ENCODE results near the gene USP38.
A peak's percentile ranks its signal among the peaks of the same experiment; 100 is the strongest.

Gene USP38

DNA sequence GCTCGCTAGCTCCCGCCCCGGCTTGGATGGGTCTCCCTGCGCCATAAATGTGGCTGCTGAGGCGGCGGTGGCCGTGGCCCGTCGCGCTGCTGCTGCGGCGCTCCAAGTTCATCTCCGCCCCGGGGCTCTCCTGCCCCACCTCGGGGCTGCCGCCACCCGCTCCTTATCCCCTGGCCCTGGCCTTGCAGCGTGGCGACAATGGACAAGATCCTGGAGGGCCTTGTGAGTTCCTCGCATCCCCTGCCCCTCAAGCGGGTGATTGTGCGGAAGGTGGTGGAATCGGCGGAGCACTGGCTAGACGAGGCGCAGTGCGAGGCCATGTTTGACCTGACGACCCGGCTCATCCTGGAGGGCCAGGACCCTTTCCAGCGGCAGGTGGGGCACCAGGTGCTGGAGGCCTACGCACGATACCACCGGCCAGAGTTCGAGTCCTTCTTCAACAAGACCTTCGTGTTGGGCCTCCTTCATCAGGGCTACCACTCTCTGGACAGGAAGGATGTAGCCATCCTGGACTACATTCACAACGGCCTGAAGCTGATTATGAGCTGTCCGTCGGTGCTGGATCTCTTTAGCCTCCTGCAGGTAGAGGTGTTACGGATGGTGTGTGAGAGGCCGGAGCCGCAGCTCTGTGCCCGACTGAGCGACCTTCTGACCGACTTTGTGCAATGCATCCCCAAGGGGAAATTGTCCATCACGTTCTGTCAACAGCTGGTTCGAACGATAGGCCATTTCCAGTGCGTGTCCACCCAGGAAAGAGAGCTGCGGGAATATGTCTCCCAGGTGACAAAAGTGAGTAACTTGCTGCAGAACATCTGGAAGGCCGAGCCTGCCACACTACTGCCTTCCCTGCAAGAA is 763 bp downstream of the USP38 start:
- H3K36me3 ChIP-seq (ENCODE audit: insufficient read depth, low read length): peaks cover 16% of the 10 kb centered on the region
- no peaks in the 10 kb centered on the region for H3K27me3 ChIP-seq (ENCODE audit: control insufficient read depth, insufficient read depth, low read length)
- H3K9me3 ChIP-seq (replicated peaks; ENCODE audit: low read length): no peaks in the 10 kb centered on the region
- H3K4me2 ChIP-seq (ENCODE audit: low read length): peak overlapping the region; percentile 96
- peak overlapping the region; percentile 90 for H3K4me3 ChIP-seq (ENCODE audit: low read length)
- H3K4me1 ChIP-seq (ENCODE audit: control insufficient read depth, insufficient read depth, low read length): peaks cover 27% of the 10 kb centered on the region
- peak overlapping the region; percentile 89 for H3K9ac ChIP-seq (ENCODE audit: low read depth, low read length)

DNA sequence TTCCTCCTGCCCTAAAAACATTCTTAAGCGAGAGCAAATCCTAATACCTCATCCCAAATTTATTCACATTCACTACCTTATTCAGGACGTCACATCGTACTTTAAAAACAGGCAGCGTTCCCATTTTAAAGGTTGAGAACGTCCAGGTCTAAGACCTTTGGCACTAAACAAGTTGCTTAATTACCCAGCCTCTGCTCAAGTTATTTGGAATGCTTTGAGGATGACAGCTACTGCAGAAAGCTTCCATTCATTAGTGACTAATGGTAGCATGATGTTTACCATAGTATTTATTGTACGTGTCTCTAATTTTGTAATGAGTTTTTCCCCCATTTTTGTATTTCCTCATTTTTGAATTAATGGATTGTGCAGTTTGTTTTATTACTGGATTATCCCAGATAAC is 1.5 kb downstream of the USP38 start:
- Histone ChIP-seq H3K36me3 (ENCODE audit: insufficient read depth, low read length) (peaks cover 23% of the 10 kb centered on the region), H3K4me3 (ENCODE audit: low read length) (peak overlapping the region; percentile 90), H3K27me3 (ENCODE audit: control insufficient read depth, insufficient read depth, low read length) (no peaks in the 10 kb centered on the region), H3K4me1 (ENCODE audit: control insufficient read depth, insufficient read depth, low read length) (peaks cover 27% of the 10 kb centered on the region), H3K9me3 (replicated peaks; ENCODE audit: low read length) (no peaks in the 10 kb centered on the region), H3K9ac (ENCODE audit: low read depth, low read length) (peak overlapping the region; percentile 89), H3K4me2 (ENCODE audit: low read length) (peak overlapping the region; percentile 96)

DNA sequence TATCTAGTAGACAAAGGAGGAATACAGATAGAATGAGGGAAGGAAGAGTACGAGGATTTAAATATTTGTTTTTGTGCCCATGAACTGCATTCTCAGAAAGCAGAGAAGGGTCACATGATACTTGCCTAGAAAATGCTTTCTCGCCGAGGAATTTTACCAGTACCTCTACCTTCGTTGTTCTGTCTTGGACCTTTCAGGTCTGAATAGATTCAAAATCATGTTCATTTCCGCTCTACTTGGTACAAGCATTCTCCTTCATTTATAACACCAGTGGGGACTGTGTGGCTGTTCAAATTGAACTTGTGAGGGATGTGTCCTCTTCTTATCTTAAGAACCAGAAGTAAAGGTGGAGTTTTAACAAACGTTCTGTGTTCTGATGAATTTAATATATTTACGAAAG is 1.9 kb downstream of the USP38 start:
- Histone ChIP-seq H3K27me3 (ENCODE audit: control insufficient read depth, insufficient read depth, low read length) (no peaks in the 10 kb centered on the region), H3K9me3 (replicated peaks; ENCODE audit: low read length) (no peaks in the 10 kb centered on the region), H3K36me3 (ENCODE audit: insufficient read depth, low read length) (peaks cover 23% of the 10 kb centered on the region), H3K9ac (ENCODE audit: low read depth, low read length) (peak overlapping the region; percentile 89), H3K4me2 (ENCODE audit: low read length) (peak overlapping the region; percentile 96), H3K4me1 (ENCODE audit: control insufficient read depth, insufficient read depth, low read length) (peaks cover 27% of the 10 kb centered on the region), H3K4me3 (ENCODE audit: low read length) (peak overlapping the region; percentile 90)

DNA sequence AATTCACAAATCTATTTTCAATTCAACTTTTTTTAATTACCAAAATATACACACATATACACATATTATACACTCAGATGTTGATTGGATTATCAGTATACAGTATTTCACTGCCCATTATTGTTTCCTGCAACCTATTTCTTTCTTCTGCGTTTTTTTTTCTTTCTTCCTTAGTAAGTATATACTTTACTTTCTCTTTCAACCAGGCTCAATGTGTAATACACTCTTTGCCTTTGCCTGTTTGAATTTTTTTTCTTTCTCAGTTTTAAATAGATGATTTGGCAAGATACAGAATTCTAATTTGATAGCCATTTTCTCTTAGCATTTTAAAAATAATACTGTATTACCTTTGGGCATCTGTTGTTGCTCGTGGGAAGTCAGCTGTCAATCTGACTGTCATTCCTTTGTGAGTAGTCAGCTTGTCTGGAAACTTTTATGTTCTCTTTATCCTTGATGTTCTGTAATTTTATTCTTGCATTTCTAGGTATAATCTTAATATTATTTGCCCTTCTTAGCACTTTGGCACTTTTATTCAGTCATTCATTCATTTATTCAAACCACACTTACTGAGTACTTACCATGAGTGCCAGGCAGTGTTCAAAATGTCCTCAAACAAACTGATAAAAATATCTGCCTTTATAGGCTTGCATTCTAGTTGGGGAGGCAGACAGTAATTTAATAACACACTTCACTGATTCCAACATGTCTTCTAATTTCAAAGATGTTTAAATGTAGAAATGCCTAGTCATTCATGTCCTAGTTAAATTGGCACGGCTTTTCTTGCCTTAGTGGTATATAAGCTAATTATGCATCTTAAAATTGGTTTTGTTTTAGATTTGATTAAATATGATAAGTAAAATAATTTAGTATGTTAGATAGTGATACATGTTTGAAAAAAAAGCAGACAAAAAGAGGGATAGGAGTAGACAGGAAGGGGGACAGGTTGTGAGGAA is 3.7 kb downstream of the USP38 start:
- Histone ChIP-seq H3K4me2 (ENCODE audit: low read length) (peak overlapping the region; percentile 96), H3K9me3 (replicated peaks; ENCODE audit: low read length) (no peaks in the 10 kb centered on the region), H3K4me3 (ENCODE audit: low read length) (peak overlapping the region; percentile 90), H3K36me3 (ENCODE audit: insufficient read depth, low read length) (peaks cover 36% of the 10 kb centered on the region), H3K9ac (ENCODE audit: low read depth, low read length) (peak overlapping the region; percentile 89), H3K27me3 (ENCODE audit: control insufficient read depth, insufficient read depth, low read length) (no peaks in the 10 kb centered on the region), H3K4me1 (ENCODE audit: control insufficient read depth, insufficient read depth, low read length) (peaks cover 18% of the 10 kb centered on the region)

DNA sequence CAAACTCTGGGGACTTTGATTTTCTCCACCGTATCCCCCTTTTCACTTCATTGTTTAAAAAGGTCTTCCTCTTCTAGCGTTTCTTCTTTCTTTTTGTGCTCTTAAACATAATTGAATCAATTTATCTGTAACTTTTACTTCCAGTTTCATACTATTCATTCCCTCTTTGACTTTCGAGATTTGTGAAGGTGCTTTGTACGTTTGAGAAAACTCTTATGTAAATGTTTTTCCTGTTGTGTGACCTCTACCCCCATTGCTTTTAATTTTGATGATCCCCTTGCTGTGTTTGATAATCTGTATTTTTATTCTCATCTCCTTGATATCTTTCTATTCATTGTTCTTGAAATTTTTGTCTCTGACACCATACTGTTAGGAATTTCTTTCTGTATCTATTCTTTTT is 4.8 kb downstream of the USP38 start:
- H3K4me2 ChIP-seq (ENCODE audit: low read length): peak overlapping the region; percentile 96
- no peak overlapping the region for H3K9ac ChIP-seq (ENCODE audit: low read depth, low read length)
- H3K4me3 ChIP-seq (ENCODE audit: low read length): no peak overlapping the region
- H3K4me1 ChIP-seq (ENCODE audit: control insufficient read depth, insufficient read depth, low read length): peaks cover 12% of the 10 kb centered on the region
- H3K9me3 ChIP-seq (replicated peaks; ENCODE audit: low read length): no peaks in the 10 kb centered on the region
- H3K27me3 ChIP-seq (ENCODE audit: control insufficient read depth, insufficient read depth, low read length): no peaks in the 10 kb centered on the region
- peaks cover 42% of the 10 kb centered on the region for H3K36me3 ChIP-seq (ENCODE audit: insufficient read depth, low read length)

DNA sequence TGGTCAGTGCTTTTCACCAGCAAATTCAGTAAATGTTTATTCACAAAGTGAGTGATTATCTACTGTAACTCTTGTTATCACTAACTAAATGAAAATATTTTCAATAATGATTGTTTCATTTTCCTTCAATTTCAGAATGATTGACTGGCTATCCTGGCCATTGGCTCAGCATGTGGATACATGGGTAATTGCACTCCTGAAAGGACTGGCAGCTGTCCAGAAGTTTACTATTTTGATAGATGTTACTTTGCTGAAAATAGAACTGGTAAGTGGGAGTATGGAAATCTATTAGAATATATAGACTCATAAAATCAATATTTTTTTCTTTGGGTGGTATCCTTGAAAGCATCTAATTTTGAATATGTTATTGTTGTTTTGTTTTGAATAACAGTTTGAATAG is 10.9 kb downstream of the USP38 start:
- peaks cover 71% of the 10 kb centered on the region for H3K36me3 ChIP-seq (ENCODE audit: insufficient read depth, low read length)

DNA sequence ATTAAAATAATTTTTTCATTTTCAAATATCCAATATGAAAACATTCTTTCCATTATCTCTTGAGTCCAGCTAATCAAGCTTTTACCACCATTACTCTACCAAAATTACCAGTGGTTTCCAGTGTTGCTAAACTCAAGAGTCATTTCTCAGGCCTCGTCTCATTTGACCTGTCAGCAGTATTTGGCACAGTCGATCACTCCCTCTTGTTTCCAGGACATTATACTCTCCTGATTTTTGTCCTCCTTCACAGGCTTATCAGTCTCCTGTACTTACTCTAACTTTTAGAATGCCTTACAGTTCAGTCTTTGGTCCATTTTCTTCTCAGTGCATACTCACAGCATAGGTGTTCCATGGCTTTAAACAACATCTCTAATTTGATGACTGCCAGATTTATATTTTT is 11.6 kb downstream of the USP38 start:
- peaks cover 73% of the 10 kb centered on the region for H3K36me3 ChIP-seq (ENCODE audit: insufficient read depth, low read length)

More for the DNA sequence above, 10.9 kb downstream of the USP38 start:
- no peaks in the 10 kb centered on the region for H3K27me3 ChIP-seq (ENCODE audit: control insufficient read depth, insufficient read depth, low read length)
- no peak overlapping the region for H3K9ac ChIP-seq (ENCODE audit: low read depth, low read length)
- no peaks in the 10 kb centered on the region for H3K9me3 ChIP-seq (replicated peaks; ENCODE audit: low read length)
- no peak overlapping the region for H3K4me2 ChIP-seq (ENCODE audit: low read length)
- H3K4me1 ChIP-seq (ENCODE audit: control insufficient read depth, insufficient read depth, low read length): no peaks in the 10 kb centered on the region
- no peak overlapping the region for H3K4me3 ChIP-seq (ENCODE audit: low read length)

DNA sequence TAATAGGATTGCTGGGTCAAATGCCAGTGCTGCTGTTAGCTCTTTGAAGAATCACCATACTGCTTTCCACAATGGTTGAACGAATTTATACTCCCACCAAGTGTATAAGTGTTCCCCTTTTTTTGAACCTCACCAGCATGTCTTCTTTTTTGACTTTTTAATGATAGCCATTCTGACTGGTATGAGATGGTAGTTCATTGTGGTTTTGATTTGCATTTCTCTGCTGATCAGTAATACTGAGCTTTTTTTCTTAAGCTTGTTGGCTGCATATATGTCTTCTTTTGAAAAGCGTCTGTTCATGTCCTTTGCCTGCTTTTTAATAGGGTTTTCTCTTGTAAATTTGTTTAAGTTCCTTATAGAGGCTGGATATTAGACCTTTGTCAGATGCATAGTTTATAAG is 14.8 kb downstream of the USP38 start:
- H3K9me3 ChIP-seq (replicated peaks; ENCODE audit: low read length): no peaks in the 10 kb centered on the region
- peaks cover 68% of the 10 kb centered on the region for H3K36me3 ChIP-seq (ENCODE audit: insufficient read depth, low read length)
- H3K9ac ChIP-seq (ENCODE audit: low read depth, low read length): no peak overlapping the region
- H3K4me1 ChIP-seq (ENCODE audit: control insufficient read depth, insufficient read depth, low read length): no peaks in the 10 kb centered on the region
- no peaks in the 10 kb centered on the region for H3K27me3 ChIP-seq (ENCODE audit: control insufficient read depth, insufficient read depth, low read length)
- no peak overlapping the region for H3K4me3 ChIP-seq (ENCODE audit: low read length)
- no peak overlapping the region for H3K4me2 ChIP-seq (ENCODE audit: low read length)

More for the DNA sequence above, 11.6 kb downstream of the USP38 start:
- H3K4me3 ChIP-seq (ENCODE audit: low read length): no peak overlapping the region
- no peaks in the 10 kb centered on the region for H3K9me3 ChIP-seq (replicated peaks; ENCODE audit: low read length)
- H3K27me3 ChIP-seq (ENCODE audit: control insufficient read depth, insufficient read depth, low read length): no peaks in the 10 kb centered on the region
- no peak overlapping the region for H3K4me2 ChIP-seq (ENCODE audit: low read length)
- no peaks in the 10 kb centered on the region for H3K4me1 ChIP-seq (ENCODE audit: control insufficient read depth, insufficient read depth, low read length)
- no peak overlapping the region for H3K9ac ChIP-seq (ENCODE audit: low read depth, low read length)

DNA sequence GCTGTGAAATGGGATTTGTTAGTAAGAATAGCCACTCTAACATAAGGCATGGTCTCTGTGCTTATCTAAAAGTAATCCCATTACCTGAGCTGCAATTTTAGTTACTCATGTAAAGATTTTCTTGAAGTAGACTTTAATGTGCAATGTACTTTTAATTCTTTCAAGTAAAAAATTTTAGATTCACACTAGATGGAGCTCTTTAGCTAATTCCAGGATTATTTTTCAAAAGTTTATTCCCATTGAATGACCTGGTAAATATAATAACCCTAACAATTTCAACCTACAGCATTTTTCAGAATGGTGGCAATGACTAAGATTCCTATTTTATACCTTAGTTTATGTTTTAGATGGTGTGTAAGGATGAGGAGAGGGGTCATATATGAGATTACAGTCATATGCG is 18.1 kb downstream of the USP38 start:
- Histone ChIP-seq H3K9ac (ENCODE audit: low read depth, low read length) (no peak overlapping the region), H3K27me3 (ENCODE audit: control insufficient read depth, insufficient read depth, low read length) (no peaks in the 10 kb centered on the region), H3K4me1 (ENCODE audit: control insufficient read depth, insufficient read depth, low read length) (no peaks in the 10 kb centered on the region), H3K4me2 (ENCODE audit: low read length) (no peak overlapping the region), H3K4me3 (ENCODE audit: low read length) (no peak overlapping the region), H3K9me3 (replicated peaks; ENCODE audit: low read length) (no peaks in the 10 kb centered on the region), H3K36me3 (ENCODE audit: insufficient read depth, low read length) (peaks cover 69% of the 10 kb centered on the region)

DNA sequence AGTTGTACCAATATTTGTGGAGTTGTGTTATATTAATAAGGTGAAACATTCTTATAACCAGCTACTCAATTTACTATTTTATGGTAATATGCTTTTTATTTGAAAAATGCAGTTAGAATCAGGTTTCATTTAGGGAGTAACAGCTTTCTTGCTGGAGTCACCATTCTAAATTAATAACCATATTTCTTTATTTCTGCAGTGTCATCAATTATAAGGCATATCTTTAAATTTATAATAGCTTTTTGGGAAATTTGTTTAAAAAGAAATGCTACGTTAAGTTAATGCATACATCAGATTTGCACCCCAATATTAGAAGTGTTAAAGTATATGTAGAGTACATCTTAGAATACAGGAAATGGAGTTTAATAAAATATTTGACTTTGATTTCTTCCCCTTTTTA is 18.9 kb downstream of the USP38 start:
- Histone ChIP-seq H3K36me3 (ENCODE audit: insufficient read depth, low read length) (peaks cover 61% of the 10 kb centered on the region), H3K4me3 (ENCODE audit: low read length) (no peak overlapping the region), H3K9me3 (replicated peaks; ENCODE audit: low read length) (no peaks in the 10 kb centered on the region), H3K9ac (ENCODE audit: low read depth, low read length) (no peak overlapping the region), H3K4me2 (ENCODE audit: low read length) (no peak overlapping the region), H3K4me1 (ENCODE audit: control insufficient read depth, insufficient read depth, low read length) (no peaks in the 10 kb centered on the region), H3K27me3 (ENCODE audit: control insufficient read depth, insufficient read depth, low read length) (no peaks in the 10 kb centered on the region)

DNA sequence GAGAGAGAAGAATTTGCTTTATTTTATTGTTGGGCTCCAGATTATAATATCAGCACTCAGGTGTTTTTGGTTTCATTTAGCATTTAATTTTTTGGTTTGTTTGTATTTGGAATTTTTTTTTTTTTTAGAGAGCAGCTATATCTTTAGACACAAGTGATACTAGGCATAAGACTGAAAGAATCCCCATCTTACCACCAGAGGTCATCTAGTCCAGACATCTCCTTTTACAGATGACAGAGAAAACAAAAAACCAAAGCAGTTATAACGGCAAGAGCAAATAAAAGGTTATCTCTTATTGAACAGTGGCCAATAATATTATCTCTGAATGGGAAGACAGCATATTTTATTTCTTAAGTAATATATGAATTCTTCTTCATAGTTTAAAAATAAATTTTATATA is 22.8 kb downstream of the USP38 start:
- Histone ChIP-seq H3K4me1 (ENCODE audit: control insufficient read depth, insufficient read depth, low read length) (no peaks in the 10 kb centered on the region), H3K9me3 (replicated peaks; ENCODE audit: low read length) (no peaks in the 10 kb centered on the region), H3K36me3 (ENCODE audit: insufficient read depth, low read length) (peaks cover 51% of the 10 kb centered on the region), H3K9ac (ENCODE audit: low read depth, low read length) (no peak overlapping the region), H3K4me2 (ENCODE audit: low read length) (no peak overlapping the region), H3K4me3 (ENCODE audit: low read length) (no peak overlapping the region), H3K27me3 (ENCODE audit: control insufficient read depth, insufficient read depth, low read length) (no peaks in the 10 kb centered on the region)
